Neural cell (in vitro differentiated cells): ENCODE measurements around the gene CEP85L. TPM values are rescaled to one million over a fixed set of nuclear protein-coding genes. Genes with fewer than 3 reads are reported as not detected.

Experiments used
- H2AFZ ChIP-seq: fragments of 200-600, 300-800 bp; sonication (generic), shearing (Covaris generic); 2 replicates; pipeline ENCODE4 v1.6.0; 2014; ENCODE audit warnings: low read depth, mild to moderate bottlenecking, antibody characterized with exemption, low read length, moderate library complexity
- H3F3A ChIP-seq: fragments of 200-600 bp; shearing (Covaris generic); 2 replicates; pipeline ENCODE4 v1.6.1; 2016; ENCODE audit warnings: mild to moderate bottlenecking, moderate library complexity, mixed read lengths, antibody characterized with exemption, low read length; ENCODE audit not compliant: insufficient read depth, poor library complexity, severe bottlenecking
- H3K27ac ChIP-seq: fragments of 200-600, 300-800 bp; sonication (generic), shearing (Covaris generic); 2 replicates; pipeline ENCODE4 v1.5.1; 2014; ENCODE audit warnings: mild to moderate bottlenecking, low read length, moderate library complexity
- H3K27me3 ChIP-seq: fragments of 300-800, 200-600 bp; sonication (generic), shearing (Covaris generic); 2 replicates; pipeline ENCODE4 v1.6.0; 2014; ENCODE audit warnings: mild to moderate bottlenecking, low read depth, low read length, moderate library complexity; ENCODE audit not compliant: insufficient read depth
- H3K36me3 ChIP-seq: fragments of 300-800, 200-600 bp; sonication (generic), shearing (Covaris generic); 2 replicates; pipeline ENCODE4 v1.5.1; 2014; ENCODE audit warnings: mild to moderate bottlenecking, antibody characterized with exemption, low read length, moderate library complexity; ENCODE audit not compliant: insufficient read depth
- H3K4me2 ChIP-seq: fragments of 300-800, 200-600 bp; sonication (generic), shearing (Covaris generic); 2 replicates; pipeline ENCODE4 v1.6.0; 2014; ENCODE audit warnings: mild to moderate bottlenecking, low read length
- H3K4me3 ChIP-seq: fragments of 300-800, 200-600 bp; sonication (generic), shearing (Covaris generic); 2 replicates; pipeline ENCODE4 v1.5.1; 2014; ENCODE audit warnings: mild to moderate bottlenecking, low read length, moderate library complexity
- H3K79me2 ChIP-seq: fragments of 200-600 bp; shearing (Covaris generic); replicated peaks from 2 replicates; pipeline ENCODE4 v1.6.0; 2014; ENCODE audit warnings: mild to moderate bottlenecking, low read length, moderate library complexity; ENCODE audit not compliant: insufficient read depth
- H3K9ac ChIP-seq: fragments of 300-800, 200-600 bp; sonication (generic), shearing (Covaris generic); 2 replicates; pipeline ENCODE4 v1.6.1; 2016; ENCODE audit warnings: mild to moderate bottlenecking, low read length, mixed read lengths
- H3K9me2 ChIP-seq: fragments of 200-600 bp; shearing (Covaris generic); 2 replicates; pipeline ENCODE4 v1.6.1; 2016; ENCODE audit warnings: mild to moderate bottlenecking, low read length, mixed read lengths; ENCODE audit not compliant: insufficient read depth
- H3K9me3 ChIP-seq: fragments of 200-600, 300-800 bp; sonication (generic), shearing (Covaris generic); 2 replicates; pipeline ENCODE4 v1.6.1; 2016; ENCODE audit warnings: mild to moderate bottlenecking, mixed run types, low read length, moderate library complexity, mixed read lengths
- H4K20me1 ChIP-seq: fragments of 200-600 bp; shearing (Covaris generic); 2 replicates; pipeline ENCODE4 v1.6.1; 2016; ENCODE audit warnings: mild to moderate bottlenecking, mixed run types; ENCODE audit not compliant: insufficient read depth
- EP300 ChIP-seq: fragments of 450-650 bp; conservative IDR thresholded peaks from 2 replicates; pipeline ENCODE4 v1.6.1; 2014; ENCODE audit warnings: antibody characterized with exemption, mild to moderate bottlenecking, moderate library complexity; ENCODE audit not compliant: poor library complexity, severe bottlenecking
- EZH2 ChIP-seq: fragments of 200-600, 300-800 bp; shearing (Covaris generic), sonication (generic); IDR thresholded peaks from 2 replicates; pipeline ENCODE4 v1.6.1; 2014; ENCODE audit warnings: antibody characterized with exemption, low read length, borderline replicate concordance, mild to moderate bottlenecking; ENCODE audit not compliant: insufficient read depth, poor library complexity, severe bottlenecking
- MXI1 ChIP-seq: fragments of 450-650 bp; conservative IDR thresholded peaks from 2 replicates; pipeline ENCODE4 v1.6.1; 2014; ENCODE audit warnings: antibody characterized with exemption, mild to moderate bottlenecking; ENCODE audit not compliant: poor library complexity, severe bottlenecking
- POLR2AphosphoS5 ChIP-seq: IDR thresholded peaks from 2 replicates; pipeline ENCODE4 v1.6.1; 2012
- RAD21 ChIP-seq: fragments of 450-650 bp; conservative IDR thresholded peaks from 2 replicates; pipeline ENCODE4 v1.6.1; 2014; ENCODE audit warnings: antibody characterized with exemption, mild to moderate bottlenecking, moderate library complexity
- SMC3 ChIP-seq: fragments of 450-650 bp; conservative IDR thresholded peaks from 2 replicates; pipeline ENCODE4 v1.6.1; 2014; ENCODE audit warnings: antibody characterized with exemption, mild to moderate bottlenecking, moderate library complexity; ENCODE audit not compliant: poor library complexity
- TAF1 ChIP-seq: IDR thresholded peaks from 2 replicates; pipeline ENCODE4 v1.6.1; 2012; ENCODE audit warnings: low read depth
- polyA plus RNA-seq: library from polyadenylated mRNA; depleted of rRNA; stranded (reverse); fragments of >200 nt; gene quantifications from 2 replicates; pipeline ENCODE4 v1.2.3, GENCODE V29; 2014
- TF ChIP-seq, protein P1 (sequence below): IDR thresholded peaks from 2 replicates; pipeline ENCODE4 v1.6.1; 2012; ENCODE audit warnings: borderline replicate concordance
- TF ChIP-seq, protein P2 (sequence below): fragments of 450-650 bp; IDR thresholded peaks from 2 replicates; pipeline ENCODE4 v1.5.1; 2014; ENCODE audit warnings: antibody characterized with exemption, mild to moderate bottlenecking, moderate library complexity; ENCODE audit not compliant: poor library complexity, severe bottlenecking

The CEP85L gene
- polyA plus RNA-seq, 1 donor from 2014 or later: 17.0 TPM

DNA sequence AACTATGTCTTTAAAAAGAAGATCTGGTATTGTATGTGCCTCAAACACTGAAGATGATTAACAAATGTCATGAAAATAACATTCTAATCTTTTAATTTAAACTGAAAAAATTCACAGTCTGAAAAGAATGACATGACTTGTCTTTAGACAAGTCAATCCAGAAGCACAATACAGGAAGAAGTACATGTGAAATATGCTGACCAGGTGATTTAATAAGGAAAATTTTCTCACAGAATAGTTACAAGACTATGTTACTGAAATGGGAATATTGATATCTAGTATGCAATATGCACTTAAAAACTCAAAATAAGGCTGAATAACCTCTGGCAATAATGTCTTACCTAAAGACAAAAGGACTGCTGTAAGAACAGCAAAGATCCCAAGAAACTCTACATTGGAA, 13.1 kb downstream of the CEP85L start:
- TF ChIP-seq POLR2AphosphoS5 (no peak), MXI1 (no peak)
- H3K4me2 ChIP-seq: no peak overlapping the region
- H3K27me3 ChIP-seq: no peaks in the 10 kb centered on the region
- no peaks in the 10 kb centered on the region for H3K9me2 ChIP-seq
- H4K20me1 ChIP-seq: no peaks in the 10 kb centered on the region
- H2AFZ ChIP-seq: no peak overlapping the region
- H3K36me3 ChIP-seq: no peaks in the 10 kb centered on the region
- no peak overlapping the region for H3K9ac ChIP-seq
- no peak overlapping the region for H3K27ac ChIP-seq
- no peaks in the 10 kb centered on the region for H3K9me3 ChIP-seq
- H3F3A ChIP-seq: no peaks in the 10 kb centered on the region
- H3K79me2 ChIP-seq: peaks cover 26% of the 10 kb centered on the region
- no peak overlapping the region for H3K4me3 ChIP-seq

DNA sequence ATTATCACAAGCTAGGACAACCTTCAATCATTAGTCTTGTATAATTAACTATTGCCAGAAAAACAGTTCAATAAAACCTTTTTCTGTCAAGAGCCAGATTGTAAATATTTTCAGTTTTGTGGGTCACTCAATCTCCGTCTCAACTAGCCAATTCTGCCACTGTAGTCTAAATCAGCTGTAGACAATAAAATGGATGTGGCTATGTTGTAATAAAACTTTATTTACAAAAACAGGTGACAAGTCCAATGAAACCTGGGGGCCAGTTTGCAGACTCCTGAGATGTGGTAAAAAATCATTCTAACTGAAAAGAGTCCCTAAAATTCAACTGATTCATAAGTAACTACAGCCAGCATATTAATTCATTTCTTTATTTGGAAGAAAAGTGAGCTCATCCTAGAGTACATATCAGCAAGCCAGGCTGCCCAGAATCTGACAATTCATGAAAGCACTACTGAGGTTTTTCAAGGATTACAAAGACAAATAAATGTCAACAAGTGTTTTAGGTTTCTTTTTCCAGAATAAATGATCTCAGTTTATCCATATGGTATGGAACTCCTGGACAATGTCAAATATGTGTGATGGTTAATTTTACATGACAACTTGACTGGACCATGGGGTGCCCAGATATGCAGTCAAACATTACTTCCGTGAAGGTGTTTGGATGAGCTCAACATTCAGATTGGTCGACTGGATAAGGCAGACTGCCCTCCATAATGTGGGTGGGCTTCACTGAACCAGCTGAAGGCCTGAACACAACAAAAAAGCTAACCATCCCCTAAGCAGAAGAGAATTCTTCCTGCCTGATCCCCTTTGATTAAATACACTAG, 15.3 kb downstream of the CEP85L start:
- Histone ChIP-seq H3F3A (no peaks in the 10 kb centered on the region), H3K36me3 (no peaks in the 10 kb centered on the region), H3K9ac (no peak overlapping the region), H4K20me1 (no peaks in the 10 kb centered on the region), H2AFZ (no peak overlapping the region), H3K27ac (no peak overlapping the region), H3K9me2 (no peaks in the 10 kb centered on the region), H3K9me3 (no peaks in the 10 kb centered on the region), H3K79me2 (peaks cover 16% of the 10 kb centered on the region), H3K27me3 (no peaks in the 10 kb centered on the region), H3K4me3 (no peak overlapping the region), H3K4me2 (no peak overlapping the region)
- no peak for TF ChIP-seq SMC3
- TF ChIP-seq TAF1: no peak
- TF ChIP-seq EP300: no peak
- no peak for TF ChIP-seq EZH2
- TF ChIP-seq RAD21: no peak
- TF ChIP-seq, protein P1, sequence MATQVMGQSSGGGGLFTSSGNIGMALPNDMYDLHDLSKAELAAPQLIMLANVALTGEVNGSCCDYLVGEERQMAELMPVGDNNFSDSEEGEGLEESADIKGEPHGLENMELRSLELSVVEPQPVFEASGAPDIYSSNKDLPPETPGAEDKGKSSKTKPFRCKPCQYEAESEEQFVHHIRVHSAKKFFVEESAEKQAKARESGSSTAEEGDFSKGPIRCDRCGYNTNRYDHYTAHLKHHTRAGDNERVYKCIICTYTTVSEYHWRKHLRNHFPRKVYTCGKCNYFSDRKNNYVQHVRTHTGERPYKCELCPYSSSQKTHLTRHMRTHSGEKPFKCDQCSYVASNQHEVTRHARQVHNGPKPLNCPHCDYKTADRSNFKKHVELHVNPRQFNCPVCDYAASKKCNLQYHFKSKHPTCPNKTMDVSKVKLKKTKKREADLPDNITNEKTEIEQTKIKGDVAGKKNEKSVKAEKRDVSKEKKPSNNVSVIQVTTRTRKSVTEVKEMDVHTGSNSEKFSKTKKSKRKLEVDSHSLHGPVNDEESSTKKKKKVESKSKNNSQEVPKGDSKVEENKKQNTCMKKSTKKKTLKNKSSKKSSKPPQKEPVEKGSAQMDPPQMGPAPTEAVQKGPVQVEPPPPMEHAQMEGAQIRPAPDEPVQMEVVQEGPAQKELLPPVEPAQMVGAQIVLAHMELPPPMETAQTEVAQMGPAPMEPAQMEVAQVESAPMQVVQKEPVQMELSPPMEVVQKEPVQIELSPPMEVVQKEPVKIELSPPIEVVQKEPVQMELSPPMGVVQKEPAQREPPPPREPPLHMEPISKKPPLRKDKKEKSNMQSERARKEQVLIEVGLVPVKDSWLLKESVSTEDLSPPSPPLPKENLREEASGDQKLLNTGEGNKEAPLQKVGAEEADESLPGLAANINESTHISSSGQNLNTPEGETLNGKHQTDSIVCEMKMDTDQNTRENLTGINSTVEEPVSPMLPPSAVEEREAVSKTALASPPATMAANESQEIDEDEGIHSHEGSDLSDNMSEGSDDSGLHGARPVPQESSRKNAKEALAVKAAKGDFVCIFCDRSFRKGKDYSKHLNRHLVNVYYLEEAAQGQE: no peak
- TF ChIP-seq, protein P2, sequence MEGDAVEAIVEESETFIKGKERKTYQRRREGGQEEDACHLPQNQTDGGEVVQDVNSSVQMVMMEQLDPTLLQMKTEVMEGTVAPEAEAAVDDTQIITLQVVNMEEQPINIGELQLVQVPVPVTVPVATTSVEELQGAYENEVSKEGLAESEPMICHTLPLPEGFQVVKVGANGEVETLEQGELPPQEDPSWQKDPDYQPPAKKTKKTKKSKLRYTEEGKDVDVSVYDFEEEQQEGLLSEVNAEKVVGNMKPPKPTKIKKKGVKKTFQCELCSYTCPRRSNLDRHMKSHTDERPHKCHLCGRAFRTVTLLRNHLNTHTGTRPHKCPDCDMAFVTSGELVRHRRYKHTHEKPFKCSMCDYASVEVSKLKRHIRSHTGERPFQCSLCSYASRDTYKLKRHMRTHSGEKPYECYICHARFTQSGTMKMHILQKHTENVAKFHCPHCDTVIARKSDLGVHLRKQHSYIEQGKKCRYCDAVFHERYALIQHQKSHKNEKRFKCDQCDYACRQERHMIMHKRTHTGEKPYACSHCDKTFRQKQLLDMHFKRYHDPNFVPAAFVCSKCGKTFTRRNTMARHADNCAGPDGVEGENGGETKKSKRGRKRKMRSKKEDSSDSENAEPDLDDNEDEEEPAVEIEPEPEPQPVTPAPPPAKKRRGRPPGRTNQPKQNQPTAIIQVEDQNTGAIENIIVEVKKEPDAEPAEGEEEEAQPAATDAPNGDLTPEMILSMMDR: no peak
- no peak for TF ChIP-seq MXI1
- TF ChIP-seq POLR2AphosphoS5: no peak
